BJ (cell line): ENCODE measurements around the gene EZR. TPM values are rescaled to one million over a fixed set of nuclear protein-coding genes. Genes with fewer than 3 reads are reported as not detected.

Experiments
- CTCF ChIA-PET: fragments of 350-600 bp; formaldehyde crosslinking; extraction: SDS; loops from one replicate; lab custom pipeline; 2021; ENCODE audit warnings: antibody characterized with exemption, inconsistent platforms; lab: Yijun Ruan, JAX
- POLR2A ChIA-PET: fragments of 300-600 bp; sonication (Branson Sonifier 250); formaldehyde crosslinking; extraction: SDS; loops from one replicate; lab custom pipeline; 2021; ENCODE audit warnings: antibody characterized with exemption; lab: Charles Lee
- DNase-seq: peaks from one replicate; pipeline ENCODE4 v3.0.0-alpha.2; 2011; ENCODE audit warnings: low read depth
- H3K27me3 ChIP-seq: 2 replicates; pipeline ENCODE4 v1.6.0; 2011; ENCODE audit warnings: low read length; ENCODE audit not compliant: control insufficient read depth, insufficient read depth
- H3K36me3 ChIP-seq: 2 replicates; pipeline ENCODE4 v1.5.1; 2011; ENCODE audit warnings: low read length; ENCODE audit not compliant: control insufficient read depth, insufficient read depth
- H3K4me3 ChIP-seq: 2 replicates; pipeline ENCODE4 v1.5.1; 2011; ENCODE audit warnings: low read depth, mild to moderate bottlenecking, control low read depth, low read length
- CTCF ChIP-seq: IDR thresholded peaks from 2 replicates; pipeline ENCODE4 v1.5.1; 2011; ENCODE audit warnings: low read depth, mild to moderate bottlenecking, control low read depth, inconsistent platforms, low read length, moderate library complexity; ENCODE audit not compliant: insufficient read depth
- polyA plus RNA-seq: library from polyadenylated mRNA; depleted of rRNA; stranded (reverse); fragments of >200 nt; gene quantifications from 2 replicates; pipeline ENCODE4 v1.2.3, GENCODE V29; 2011; rRNA removed
- small RNA-seq: library from RNA; depleted of rRNA; stranded (forward); fragments of <200 nt; gene quantifications from one replicate; pipeline ENCODE3, GENCODE V24; 2012; ENCODE audit warnings: low replicate concordance, low read depth; ENCODE audit not compliant: insufficient read length

EZR gene
- polyA plus RNA-seq, 1 experiment: 117 TPM

GRCh38 chr6:158717341-158718330 is 101.5 kb downstream of the EZR start:
- DNase-seq: no peak
- Histone ChIP-seq H3K36me3 (no peaks in the 10 kb centered on the region), H3K27me3 (no peaks in the 10 kb centered on the region), H3K4me3 (no peak overlapping the region)
- CTCF ChIA-PET: interaction anchor here (0.8 to 3.8 kb wide), 8 partner anchors 10 to 253 kb away, joined by 3 to 21 read pairs (median 3); no protein-coding TSS in a partner anchor
- POLR2A ChIA-PET: no interaction called here
- TF ChIP-seq CTCF: no peak

Small RNA genes lying within 50 kb of the gene (small RNA-seq; reads per million reads assigned to genes)
- gene MIR3918: not detected

Other genes starting within 250 kb of the EZR start
- gene DYNLT1, start 174.6 kb downstream of the EZR start, polyA plus RNA-seq: 175 and 265 TPM in 2 replicates
- 1.5 and 1.7 TPM in 2 replicates for gene SYTL3, start 169.3 kb downstream of the EZR start, polyA plus RNA-seq
- gene RSPH3, start 180.8 kb upstream of the EZR start, polyA plus RNA-seq: 2.3 and 2.7 TPM in 2 replicates
- gene TAGAP, start 225.6 kb upstream of the EZR start, polyA plus RNA-seq: not detected in 2 replicates